GM23338 (cell line): ENCODE results near the gene MPP1. TPM values are rescaled to one million over a fixed set of nuclear protein-coding genes. Genes with fewer than 3 reads are reported as not detected.

ENCODE experiments used
- ATAC-seq: fragments of 200-7000 bp; cut with Tn5 transposase; 3 replicates; pipeline ENCODE4 v1.9.1; 2020
- DNase-seq: peaks from one replicate; pipeline ENCODE4 v3.0.0-alpha.2; 2015; ENCODE audit warnings: low spot score
- H2AFZ ChIP-seq: fragments of 200-600 bp; sonication (generic); 2 replicates; pipeline ENCODE4 v1.8.0; 2016; ENCODE audit warnings: antibody characterized with exemption, mild to moderate bottlenecking, moderate library complexity
- H3F3A ChIP-seq: fragments of 200-600 bp; sonication (generic); replicated peaks from 2 replicates; pipeline ENCODE4 v1.8.0; 2017; ENCODE audit warnings: antibody characterized with exemption, mixed run types, low read depth
- H3K27ac ChIP-seq: fragments of 200-600 bp; sonication (generic); 2 replicates; pipeline ENCODE4 v1.6.1; 2016; ENCODE audit warnings: low read depth
- H3K27me3 ChIP-seq: fragments of 200-600 bp; sonication (generic); 2 replicates; pipeline ENCODE4 v1.8.0; 2016; ENCODE audit warnings: mild to moderate bottlenecking, mixed run types, moderate library complexity; ENCODE audit not compliant: insufficient read depth
- H3K36me3 ChIP-seq: fragments of 200-600 bp; sonication (generic); 2 replicates; pipeline ENCODE4 v1.8.0; 2016; ENCODE audit warnings: mild to moderate bottlenecking; ENCODE audit not compliant: insufficient read depth
- H3K4me1 ChIP-seq: fragments of 200-600 bp; sonication (generic); 2 replicates; pipeline ENCODE4 v1.8.0; 2016; ENCODE audit warnings: mild to moderate bottlenecking, moderate library complexity; ENCODE audit not compliant: insufficient read depth
- H3K4me2 ChIP-seq: fragments of 200-600 bp; sonication (generic); 2 replicates; pipeline ENCODE4 v1.7.1; 2017; ENCODE audit warnings: mixed run types
- H3K4me3 ChIP-seq: fragments of 200-600 bp; sonication (generic); 2 replicates; pipeline ENCODE4 v1.6.1; 2016; ENCODE audit warnings: mixed run types
- H3K79me2 ChIP-seq: fragments of 200-600 bp; sonication (generic); replicated peaks from 2 replicates; pipeline ENCODE4 v1.8.0; 2017; ENCODE audit warnings: mild to moderate bottlenecking; ENCODE audit not compliant: insufficient read depth
- H3K9me2 ChIP-seq: fragments of 200-600 bp; sonication (generic); 2 replicates; pipeline ENCODE4 v1.8.0; 2017; ENCODE audit not compliant: insufficient read depth
- H4K20me1 ChIP-seq: fragments of 200-600 bp; sonication (generic); replicated peaks from 2 replicates; pipeline ENCODE4 v1.8.0; 2017; ENCODE audit warnings: mild to moderate bottlenecking; ENCODE audit not compliant: insufficient read depth
- H3K27ac Mint-ChIP-seq: 2 replicates; pipeline ENCODE4 v1.8.0; 2020; ENCODE audit warnings: inconsistent platforms, mild to moderate bottlenecking, moderate library complexity, mixed read lengths
- H3K27me3 Mint-ChIP-seq: 3 replicates; pipeline ENCODE4 v1.8.0; 2022; ENCODE audit warnings: low read depth, mild to moderate bottlenecking, moderate library complexity, mixed read lengths, inconsistent platforms; ENCODE audit not compliant: insufficient read depth, poor library complexity
- H3K36me3 Mint-ChIP-seq: 3 replicates; pipeline ENCODE4 v1.8.0; 2021; ENCODE audit warnings: low read depth, mild to moderate bottlenecking, inconsistent platforms, moderate library complexity, mixed read lengths
- H3K4me1 Mint-ChIP-seq: 3 replicates; pipeline ENCODE4 v1.8.0; 2020; ENCODE audit warnings: mild to moderate bottlenecking, inconsistent platforms, mixed read lengths
- H3K4me3 Mint-ChIP-seq: 3 replicates; pipeline ENCODE4 v1.8.0; 2021; ENCODE audit warnings: moderate library complexity, mild to moderate bottlenecking, inconsistent platforms, mixed read lengths
- H3K9me3 Mint-ChIP-seq: 3 replicates; pipeline ENCODE4 v1.8.0; 2020; ENCODE audit warnings: moderate library complexity, mild to moderate bottlenecking, inconsistent platforms, mixed read lengths
- CREB1 ChIP-seq: fragments of 250-450 bp; sonication (Bioruptor Pico); IDR thresholded peaks from 2 replicates; pipeline ENCODE4 v1.5.0; 2020; ENCODE audit warnings: low read depth, mild to moderate bottlenecking, moderate library complexity
- EZH2 ChIP-seq: fragments of 200-600 bp; sonication (generic); IDR thresholded peaks from one replicate; pipeline ENCODE4 v1.8.0; 2017; ENCODE audit warnings: antibody characterized with exemption, mild to moderate bottlenecking, low read depth; ENCODE audit not compliant: unreplicated experiment
- EZH2phosphoT487 ChIP-seq: fragments of 200-600 bp; sonication (generic); IDR thresholded peaks from one replicate; pipeline ENCODE4 v1.8.1; 2018; ENCODE audit warnings: antibody characterized with exemption; ENCODE audit not compliant: unreplicated experiment
- JUNB ChIP-seq: IDR thresholded peaks from one replicate; pipeline ENCODE4 v1.6.1; 2016; ENCODE audit warnings: antibody characterized with exemption; ENCODE audit not compliant: unreplicated experiment
- ZNF114 ChIP-seq: fragments of 250-450 bp; sonication (Bioruptor Pico); IDR thresholded peaks from 2 replicates; pipeline ENCODE4 v1.5.0; 2020; ENCODE audit warnings: mild to moderate bottlenecking, moderate library complexity
- ZNF331 ChIP-seq: fragments of 250-450 bp; sonication (Bioruptor Pico); IDR thresholded peaks from 2 replicates; pipeline ENCODE4 v1.5.0; 2020; ENCODE audit warnings: low read depth, mild to moderate bottlenecking, moderate library complexity
- polyA plus RNA-seq: library from polyadenylated mRNA; unstranded; fragments of >200 nt; fragmentation: Nextera tagmentation; extraction: Ambion mirVana; gene quantifications from 2 replicates; pipeline ENCODE4 v1.2.1, GENCODE V29; 2016
- total RNA-seq: library from RNA; depleted of rRNA; stranded (reverse); fragments of >200 nt; shearing (Covaris generic); gene quantifications from 2 replicates; pipeline ENCODE4 v1.2.3, GENCODE V29; 2014
- TF ChIP-seq, protein P1 (sequence below): IDR thresholded peaks from one replicate; pipeline ENCODE4 v1.6.1; 2018; ENCODE audit warnings: antibody characterized with exemption; ENCODE audit not compliant: unreplicated experiment
- TF ChIP-seq, protein P2 (sequence below): IDR thresholded peaks from 2 replicates; pipeline ENCODE4 v1.6.1; 2016; ENCODE audit warnings: antibody characterized with exemption
- TF ChIP-seq, protein P3 (sequence below), 2 experiments: fragments of 200-600 bp in 1 of 2; sonication (generic) in 1 of 2; conservative IDR thresholded peaks; 2 replicates each; pipeline versions ENCODE4 v1.5.1 to v1.6.1; 2016 to 2017; ENCODE audit warnings: antibody characterized with exemption in 2 of 2, low read depth in 2 of 2, mild to moderate bottlenecking in 2 of 2, moderate library complexity in 1 of 2

The MPP1 gene
- total and polyA plus RNA-seq, 2 experiments from 2014 or later: 18.7 to 27.2 TPM

DNA sequence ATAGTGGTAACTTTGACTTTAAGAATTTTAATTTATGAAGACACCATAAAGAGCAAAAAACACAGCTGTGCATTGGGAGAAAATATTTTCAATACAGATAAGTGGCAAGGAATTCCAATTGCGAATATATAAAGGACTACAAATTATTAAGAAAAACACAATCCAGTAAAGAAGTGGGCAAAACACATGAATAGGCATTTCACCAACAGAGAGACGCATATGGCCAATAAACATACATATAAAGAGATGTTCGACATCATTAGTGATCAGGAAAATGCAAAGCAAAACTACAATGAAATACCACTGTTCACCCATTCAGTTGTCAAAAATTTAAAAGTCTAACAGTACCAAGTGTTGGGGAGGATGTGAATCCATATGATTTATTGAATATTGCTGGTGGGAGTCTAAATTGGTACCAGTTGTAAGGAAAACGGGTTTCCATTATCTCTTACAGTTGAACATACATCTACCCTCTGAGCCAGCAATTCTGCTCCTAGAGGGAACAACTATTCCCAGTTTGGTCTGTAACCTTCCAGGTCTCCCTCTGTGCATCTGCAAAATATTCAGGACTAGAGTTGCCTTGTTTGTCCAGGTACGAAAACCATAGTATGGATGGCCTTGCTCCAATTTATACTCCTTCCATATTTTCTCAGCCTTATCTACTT lies 1.7 kb upstream of the MPP1 start:
- no peak overlapping the region for H3K4me2 ChIP-seq
- no peaks in the 10 kb centered on the region for H3K9me2 ChIP-seq
- ATAC-seq: no peak
- H3K27me3 Mint-ChIP-seq: peaks cover 11% of the 10 kb centered on the region
- no peak overlapping the region for H3K4me3 Mint-ChIP-seq
- H2AFZ ChIP-seq: no peak overlapping the region
- H4K20me1 ChIP-seq: no peaks in the 10 kb centered on the region
- H3K4me3 ChIP-seq: no peak overlapping the region
- peaks cover 11% of the 10 kb centered on the region for H3K27me3 ChIP-seq
- H3F3A ChIP-seq: no peaks in the 10 kb centered on the region
- H3K36me3 Mint-ChIP-seq: peaks cover 12% of the 10 kb centered on the region; the same call in 2 of the 3 replicates
- H3K9me3 Mint-ChIP-seq: peaks cover 22% of the 10 kb centered on the region; the same call in 2 of the 3 replicates
- no peak overlapping the region for H3K27ac Mint-ChIP-seq
- no peaks in the 10 kb centered on the region for H3K36me3 ChIP-seq
- no peak overlapping the region for H3K27ac ChIP-seq
- no peak for TF ChIP-seq ZNF114 (CRISPR knock-in tag)
- TF ChIP-seq EZH2phosphoT487: no peak
- TF ChIP-seq, protein P1, sequence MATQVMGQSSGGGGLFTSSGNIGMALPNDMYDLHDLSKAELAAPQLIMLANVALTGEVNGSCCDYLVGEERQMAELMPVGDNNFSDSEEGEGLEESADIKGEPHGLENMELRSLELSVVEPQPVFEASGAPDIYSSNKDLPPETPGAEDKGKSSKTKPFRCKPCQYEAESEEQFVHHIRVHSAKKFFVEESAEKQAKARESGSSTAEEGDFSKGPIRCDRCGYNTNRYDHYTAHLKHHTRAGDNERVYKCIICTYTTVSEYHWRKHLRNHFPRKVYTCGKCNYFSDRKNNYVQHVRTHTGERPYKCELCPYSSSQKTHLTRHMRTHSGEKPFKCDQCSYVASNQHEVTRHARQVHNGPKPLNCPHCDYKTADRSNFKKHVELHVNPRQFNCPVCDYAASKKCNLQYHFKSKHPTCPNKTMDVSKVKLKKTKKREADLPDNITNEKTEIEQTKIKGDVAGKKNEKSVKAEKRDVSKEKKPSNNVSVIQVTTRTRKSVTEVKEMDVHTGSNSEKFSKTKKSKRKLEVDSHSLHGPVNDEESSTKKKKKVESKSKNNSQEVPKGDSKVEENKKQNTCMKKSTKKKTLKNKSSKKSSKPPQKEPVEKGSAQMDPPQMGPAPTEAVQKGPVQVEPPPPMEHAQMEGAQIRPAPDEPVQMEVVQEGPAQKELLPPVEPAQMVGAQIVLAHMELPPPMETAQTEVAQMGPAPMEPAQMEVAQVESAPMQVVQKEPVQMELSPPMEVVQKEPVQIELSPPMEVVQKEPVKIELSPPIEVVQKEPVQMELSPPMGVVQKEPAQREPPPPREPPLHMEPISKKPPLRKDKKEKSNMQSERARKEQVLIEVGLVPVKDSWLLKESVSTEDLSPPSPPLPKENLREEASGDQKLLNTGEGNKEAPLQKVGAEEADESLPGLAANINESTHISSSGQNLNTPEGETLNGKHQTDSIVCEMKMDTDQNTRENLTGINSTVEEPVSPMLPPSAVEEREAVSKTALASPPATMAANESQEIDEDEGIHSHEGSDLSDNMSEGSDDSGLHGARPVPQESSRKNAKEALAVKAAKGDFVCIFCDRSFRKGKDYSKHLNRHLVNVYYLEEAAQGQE: no peak
- no peak for TF ChIP-seq CREB1 (CRISPR knock-in tag)
- TF ChIP-seq, protein P2, sequence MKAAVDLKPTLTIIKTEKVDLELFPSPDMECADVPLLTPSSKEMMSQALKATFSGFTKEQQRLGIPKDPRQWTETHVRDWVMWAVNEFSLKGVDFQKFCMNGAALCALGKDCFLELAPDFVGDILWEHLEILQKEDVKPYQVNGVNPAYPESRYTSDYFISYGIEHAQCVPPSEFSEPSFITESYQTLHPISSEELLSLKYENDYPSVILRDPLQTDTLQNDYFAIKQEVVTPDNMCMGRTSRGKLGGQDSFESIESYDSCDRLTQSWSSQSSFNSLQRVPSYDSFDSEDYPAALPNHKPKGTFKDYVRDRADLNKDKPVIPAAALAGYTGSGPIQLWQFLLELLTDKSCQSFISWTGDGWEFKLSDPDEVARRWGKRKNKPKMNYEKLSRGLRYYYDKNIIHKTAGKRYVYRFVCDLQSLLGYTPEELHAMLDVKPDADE: no peak
- TF ChIP-seq ZNF331 (CRISPR knock-in tag): no peak
- TF ChIP-seq EZH2: no peak
- H3K4me1 ChIP-seq: peaks cover 13% of the 10 kb centered on the region; the same call in 1 of the 2 replicates
- DNase-seq: no peak
- no peaks in the 10 kb centered on the region for H3K79me2 ChIP-seq
- H3K4me1 Mint-ChIP-seq: peaks cover 19% of the 10 kb centered on the region

DNA sequence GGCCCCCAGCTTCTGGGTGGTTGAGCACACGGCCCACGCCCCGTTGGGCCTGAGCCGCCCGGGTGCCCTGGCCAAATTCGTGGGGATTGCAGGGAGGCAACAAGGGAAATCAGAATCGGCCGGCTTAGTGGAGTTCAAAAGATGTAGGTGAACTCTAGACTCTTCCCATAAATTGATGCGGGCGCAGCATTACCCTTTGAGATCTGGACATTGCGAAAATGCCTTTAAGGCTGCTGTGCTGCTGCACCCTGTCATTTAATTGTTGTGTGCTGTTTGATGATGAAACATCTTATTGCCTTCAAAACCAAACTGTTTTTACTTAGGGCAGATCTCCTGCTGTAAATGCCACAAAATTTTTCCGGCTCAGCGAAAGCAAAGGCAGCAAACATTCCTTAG lies 409 bp upstream of the MPP1 start:
- H3K27me3 ChIP-seq: peaks cover 14% of the 10 kb centered on the region
- no peak overlapping the region for H3K27ac ChIP-seq
- no peaks in the 10 kb centered on the region for H3K36me3 ChIP-seq
- H2AFZ ChIP-seq: no peak overlapping the region
- no peaks in the 10 kb centered on the region for H3F3A ChIP-seq
- no peaks in the 10 kb centered on the region for H3K9me2 ChIP-seq
- H3K4me1 Mint-ChIP-seq: peaks cover 19% of the 10 kb centered on the region
- DNase-seq: peak; percentile 39
- H3K4me3 Mint-ChIP-seq: peak overlapping the region; percentile 76
- peaks cover 14% of the 10 kb centered on the region for H3K27me3 Mint-ChIP-seq
- peak overlapping the region; percentile 85 for H3K4me2 ChIP-seq
- H3K4me1 ChIP-seq: peaks cover 12% of the 10 kb centered on the region; the same call in 1 of the 2 replicates
- H3K4me3 ChIP-seq: peak overlapping the region; percentile 71
- H3K79me2 ChIP-seq: no peaks in the 10 kb centered on the region
- H3K27ac Mint-ChIP-seq: no peak overlapping the region
- ATAC-seq: no peak; the same call in 2 of the 3 replicates
- H4K20me1 ChIP-seq: no peaks in the 10 kb centered on the region
- peaks cover 22% of the 10 kb centered on the region; the same call in 2 of the 3 replicates for H3K9me3 Mint-ChIP-seq
- H3K36me3 Mint-ChIP-seq: peaks cover 12% of the 10 kb centered on the region; the same call in 2 of the 3 replicates
- TF ChIP-seq, protein P1: no peak
- no peak for TF ChIP-seq CREB1 (CRISPR knock-in tag)
- TF ChIP-seq JUNB: no peak
- TF ChIP-seq, protein P3, sequence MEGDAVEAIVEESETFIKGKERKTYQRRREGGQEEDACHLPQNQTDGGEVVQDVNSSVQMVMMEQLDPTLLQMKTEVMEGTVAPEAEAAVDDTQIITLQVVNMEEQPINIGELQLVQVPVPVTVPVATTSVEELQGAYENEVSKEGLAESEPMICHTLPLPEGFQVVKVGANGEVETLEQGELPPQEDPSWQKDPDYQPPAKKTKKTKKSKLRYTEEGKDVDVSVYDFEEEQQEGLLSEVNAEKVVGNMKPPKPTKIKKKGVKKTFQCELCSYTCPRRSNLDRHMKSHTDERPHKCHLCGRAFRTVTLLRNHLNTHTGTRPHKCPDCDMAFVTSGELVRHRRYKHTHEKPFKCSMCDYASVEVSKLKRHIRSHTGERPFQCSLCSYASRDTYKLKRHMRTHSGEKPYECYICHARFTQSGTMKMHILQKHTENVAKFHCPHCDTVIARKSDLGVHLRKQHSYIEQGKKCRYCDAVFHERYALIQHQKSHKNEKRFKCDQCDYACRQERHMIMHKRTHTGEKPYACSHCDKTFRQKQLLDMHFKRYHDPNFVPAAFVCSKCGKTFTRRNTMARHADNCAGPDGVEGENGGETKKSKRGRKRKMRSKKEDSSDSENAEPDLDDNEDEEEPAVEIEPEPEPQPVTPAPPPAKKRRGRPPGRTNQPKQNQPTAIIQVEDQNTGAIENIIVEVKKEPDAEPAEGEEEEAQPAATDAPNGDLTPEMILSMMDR (conservative IDR thresholded peaks at IDR 0.05; ENCODE audit: low read depth in 2 of 2): no peak
- no peak for TF ChIP-seq EZH2
- no peak for TF ChIP-seq ZNF331 (CRISPR knock-in tag)
